Measurements from ENCODE around the gene CNOT9. TPM values are rescaled to one million over a fixed set of nuclear protein-coding genes. Genes with fewer than 3 reads are reported as not detected.

The CNOT9 gene
- total and polyA plus RNA-seq, 2 donors (not counting 1 experiment from before 2014, with no cell fraction given) = 28.0 to 54.5 TPM

DNA sequence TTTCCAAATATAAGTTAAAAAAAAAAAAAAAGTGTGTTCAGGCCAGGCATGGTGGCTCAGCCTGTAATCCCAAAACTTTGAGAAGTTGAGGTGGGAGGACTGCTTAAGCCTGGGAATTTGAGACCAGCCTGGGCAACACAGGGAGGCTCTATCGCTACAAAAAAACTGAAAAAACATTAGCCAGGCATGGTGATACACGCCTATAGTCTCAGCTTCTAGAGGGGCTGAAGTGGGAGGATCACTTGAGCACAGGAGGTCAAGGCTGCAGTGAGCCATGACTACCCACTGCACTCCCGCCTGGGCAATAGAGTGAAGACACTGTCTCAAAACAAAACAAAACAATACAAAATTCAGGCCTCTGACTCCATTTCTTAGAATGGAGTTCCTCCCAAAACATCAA, 9.7 kb upstream of the CNOT9 start:
- Histone ChIP-seq H3K79me2 (ENCODE audit: control insufficient read depth, insufficient read depth, low read length) (peaks cover 29% of the 10 kb centered on the region), H3K27ac (ENCODE audit: low read length in 2 of 2) (no peak overlapping the region), H3K4me2 (replicated peaks; ENCODE audit: low read depth, low read length, poor library complexity, severe bottlenecking) (no peak overlapping the region), H3K9ac (ENCODE audit: low read length) (no peak overlapping the region), H3K4me1 (ENCODE audit: control insufficient read depth in 2 of 2, insufficient read depth in 2 of 2, low read length in 2 of 2) (no peaks in the 10 kb centered on the region), H3K9me3 (ENCODE audit: control extremely low read depth in 1 of 3, control insufficient read depth in 2 of 3, insufficient read depth in 1 of 3, low read length in 2 of 3) (no peaks in the 10 kb centered on the region), H3K36me3 (replicated peaks in 1 of 2; ENCODE audit: control extremely low read depth in 1 of 2, control insufficient read depth in 1 of 2, extremely low read depth in 1 of 2, insufficient read depth in 2 of 2, low read length in 1 of 2) (peaks cover 0 to 44% of the 10 kb centered on the region in 2 experiments), H3K27me3 (replicated peaks in 1 of 4; ENCODE audit: control extremely low read depth in 1 of 4, control insufficient read depth in 3 of 4, insufficient read depth in 4 of 4, low read length in 3 of 4) (no peaks in the 10 kb centered on the region), H2AFZ (ENCODE audit: insufficient read depth, low read depth, low read length, poor library complexity, severe bottlenecking) (no peak overlapping the region), H3K4me3 (ENCODE audit: control extremely low read depth in 1 of 5, extremely low read depth in 1 of 5, insufficient read depth in 1 of 5, low read depth in 2 of 5, low read length in 4 of 5) (no peak overlapping the region), H4K20me1 (ENCODE audit: control insufficient read depth, insufficient read depth, low read length, poor library complexity, severe bottlenecking) (no peaks in the 10 kb centered on the region)
- Mint-ChIP-seq H3K4me3 (no peak overlapping the region), H3K4me1 (peaks cover 4% of the 10 kb centered on the region), H3K27ac (no peak overlapping the region), H3K9me3 (ENCODE audit: insufficient read depth) (no peaks in the 10 kb centered on the region), H3K27me3 (no peaks in the 10 kb centered on the region)
- intact Hi-C loops (cut with micrococcal nuclease) = no loop called here
- ATAC-seq (ENCODE audit: low read depth) (no peak), DNase-seq (no peak)
- WGBS (ENCODE audit: insufficient coverage) = 100% methylated on average over 2 of the region's 3 CpGs
- TF ChIP-seq EZH2 (IDR thresholded peaks at IDR 0.05; ENCODE audit: borderline replicate concordance, insufficient read depth, low read depth, low read length, poor library complexity, severe bottlenecking) = no peak
- no peak for TF ChIP-seq CTCF (IDR thresholded peaks at IDR 0.05)
- CTCF ChIA-PET = no interaction called here
- POLR2A ChIA-PET = no interaction called here

GRCh38 chr2:218564056-218564455, 4.6 kb upstream of the CNOT9 start:
- no peak for ATAC-seq (ENCODE audit: low read depth)
- Mint-ChIP-seq H3K27ac (no peak overlapping the region), H3K4me3 (no peak overlapping the region), H3K4me1 (peaks cover 29% of the 10 kb centered on the region), H3K9me3 (ENCODE audit: insufficient read depth) (no peaks in the 10 kb centered on the region), H3K27me3 (no peaks in the 10 kb centered on the region)
- peaks cover 9 to 10% of the 10 kb centered on the region in 2 donors for H3K4me1 ChIP-seq (ENCODE audit: control insufficient read depth in 2 of 2, insufficient read depth in 2 of 2, low read length in 2 of 2)
- H3K27me3 ChIP-seq (replicated peaks in 1 of 4; ENCODE audit: control extremely low read depth in 1 of 4, control insufficient read depth in 3 of 4, insufficient read depth in 4 of 4, low read length in 3 of 4) = no peaks in the 10 kb centered on the region
- no peak overlapping the region for H3K9ac ChIP-seq (ENCODE audit: low read length)
- H3K4me2 ChIP-seq (replicated peaks; ENCODE audit: low read depth, low read length, poor library complexity, severe bottlenecking) = no peak overlapping the region
- intact Hi-C loops (cut with micrococcal nuclease) = no loop called here
- peaks cover 0 to 29% of the 10 kb centered on the region in 2 experiments for H3K36me3 ChIP-seq (replicated peaks in 1 of 2; ENCODE audit: control extremely low read depth in 1 of 2, control insufficient read depth in 1 of 2, extremely low read depth in 1 of 2, insufficient read depth in 2 of 2, low read length in 1 of 2)
- no peak overlapping the region for H2AFZ ChIP-seq (ENCODE audit: insufficient read depth, low read depth, low read length, poor library complexity, severe bottlenecking)
- ChIA-PET POLR2A (no interaction called here), CTCF (no interaction called here)
- no peaks in the 10 kb centered on the region for H3K9me3 ChIP-seq (ENCODE audit: control extremely low read depth in 1 of 3, control insufficient read depth in 2 of 3, insufficient read depth in 1 of 3, low read length in 2 of 3)
- no peak overlapping the region for H3K4me3 ChIP-seq (ENCODE audit: control extremely low read depth in 1 of 5, extremely low read depth in 1 of 5, insufficient read depth in 1 of 5, low read depth in 2 of 5, low read length in 4 of 5)
- DNase-seq = no peak
- no peak overlapping the region for H3K27ac ChIP-seq (ENCODE audit: low read length in 2 of 2)
- no peak for TF ChIP-seq CTCF (IDR thresholded peaks at IDR 0.05)
- no peak for TF ChIP-seq EZH2 (IDR thresholded peaks at IDR 0.05; ENCODE audit: borderline replicate concordance, insufficient read depth, low read depth, low read length, poor library complexity, severe bottlenecking)
- WGBS (ENCODE audit: insufficient coverage) = 100% methylated on average over 1 of the region's 1 CpG
- peaks cover 65% of the 10 kb centered on the region for H3K79me2 ChIP-seq (ENCODE audit: control insufficient read depth, insufficient read depth, low read length)
- H4K20me1 ChIP-seq (ENCODE audit: control insufficient read depth, insufficient read depth, low read length, poor library complexity, severe bottlenecking) = no peaks in the 10 kb centered on the region
